Mesenteric fat pad (tissue), 1 donor: Measurements from ENCODE around the gene DNAAF1. TPM values are rescaled to one million over a fixed set of nuclear protein-coding genes. Genes with fewer than 3 reads are reported as not detected.
"Not testable (repeated sequence)": the region's sequence is repeated elsewhere in the genome, so short reads cannot be mapped to it uniquely, and the experiment has no call there.

ENCODE experiments used
- DNase-seq: peaks from one replicate; pipeline ENCODE4 v3.0.0-alpha.2; 2020; ENCODE audit warnings: low spot score
- total RNA-seq: library from RNA; stranded (reverse); fragmentation: NEBNext Ultra II Directional; extraction: Animal tissue kit (Norgen Biotek cat#: 25700); gene quantifications from one replicate; pipeline ENCODE4 v1.2.1, GENCODE V29; 2021
- donor health status: DM: yes; HTN: yes; CAD: no.

Gene DNAAF1
- total RNA-seq, 1 donor from 2014 or later = not detected

GRCh38 chr16:84182680-84183571 lies 37.8 kb downstream of the DNAAF1 start:
- no peak for DNase-seq

DNA sequence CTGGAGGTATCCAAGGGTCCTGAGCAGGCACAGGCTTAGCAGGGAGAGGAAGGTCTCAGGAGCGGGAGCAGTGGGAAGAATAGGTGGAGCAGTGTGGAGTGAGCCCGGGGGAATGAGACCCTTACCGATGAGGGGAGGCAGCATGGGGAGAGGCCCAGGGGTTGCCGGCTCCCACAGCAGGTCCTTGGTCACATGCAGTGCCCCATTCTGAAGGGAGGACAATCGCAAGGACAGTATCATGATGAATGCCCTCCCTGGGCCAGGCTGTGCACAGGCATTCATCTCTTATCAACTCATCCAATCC lies 38.4 kb downstream of the DNAAF1 start:
- DNase-seq = no peak

DNA sequence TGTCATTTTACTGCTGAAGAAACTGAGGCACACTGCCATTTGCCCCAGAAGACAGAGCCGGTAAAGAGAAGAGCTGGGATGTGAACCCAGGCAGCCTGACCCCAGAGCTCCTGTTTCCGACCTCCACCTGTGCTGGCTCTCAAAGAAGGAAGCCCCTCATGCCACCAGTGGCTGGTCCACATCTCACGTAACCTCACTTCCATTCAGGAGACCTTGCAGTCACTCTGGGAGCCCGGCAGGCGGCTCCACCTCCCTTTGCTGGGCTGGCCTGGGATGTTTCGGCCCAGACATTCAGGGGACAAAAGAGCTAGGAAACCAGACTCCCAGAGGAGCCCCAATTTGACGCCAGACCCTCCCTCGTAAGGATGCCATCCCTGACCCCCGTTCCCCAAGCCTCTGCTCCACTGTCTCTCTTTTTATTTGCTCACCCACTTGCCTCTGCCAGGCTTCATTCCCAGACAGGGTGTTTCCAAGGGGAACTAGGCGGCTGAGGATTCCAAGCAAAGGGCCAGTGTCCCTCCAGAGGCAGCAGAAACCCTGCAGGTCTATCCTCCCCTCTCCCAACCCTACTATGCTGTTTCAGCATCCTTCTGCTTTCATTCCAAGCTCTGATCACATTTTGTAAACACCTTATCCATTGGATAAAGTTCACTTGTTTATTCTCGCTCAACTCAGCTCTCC lies 38.9 kb downstream of the DNAAF1 start:
- DNase-seq = no peak

- no peak for DNase-seq
Measured at GRCh38 chr16:84184775-84185174, 39.7 kb downstream of the DNAAF1 start.

DNA sequence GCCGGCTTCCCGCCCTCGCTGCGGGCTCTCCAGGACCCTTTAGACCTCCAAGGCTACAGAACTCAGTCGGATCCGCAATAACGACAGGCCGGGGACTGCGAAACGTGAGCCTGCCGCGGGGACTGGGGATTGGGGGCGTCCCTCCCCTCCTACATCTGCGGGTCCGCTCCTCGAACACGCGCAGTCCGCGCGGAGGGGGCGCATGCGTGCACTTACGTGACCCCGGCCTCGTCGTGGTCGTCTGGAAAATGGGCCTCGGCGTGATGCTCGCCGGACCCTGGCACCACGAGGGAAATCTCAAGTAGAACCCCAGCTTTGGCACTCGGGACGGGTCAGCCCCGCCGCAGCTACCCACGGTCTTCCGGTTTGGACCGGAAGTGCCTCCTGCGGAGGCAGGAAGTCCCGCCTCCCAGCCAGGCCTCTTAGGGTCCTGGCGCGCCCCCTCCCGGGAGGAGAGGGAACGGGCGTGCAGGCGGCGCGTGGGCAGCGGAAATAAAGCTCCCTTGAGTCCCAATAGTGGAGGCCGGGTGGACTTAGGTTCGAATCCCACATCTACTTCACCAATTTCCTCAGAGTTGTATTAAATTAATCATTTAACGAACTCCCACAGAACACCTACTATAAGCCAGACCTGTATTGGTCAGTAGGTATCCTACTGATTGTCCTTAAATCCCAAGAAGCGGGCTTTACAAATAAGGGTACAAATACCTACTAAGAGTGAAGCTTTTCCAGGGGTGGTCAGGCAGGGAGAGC lies 41.8 kb downstream of the DNAAF1 start, which contains the start of gene TAF1C:
Gene TAF1C, minus strand, starts transcription at position 373 of the 753 bp plus-strand sequence. CDS start 2,069 bp downstream, outside the sequence.
- DNase-seq = peak; percentile 97

- DNase-seq = no peak
Measured at GRCh38 chr16:84190731-84191388, 45.8 kb downstream of the DNAAF1 start, which contains the start of gene ADAD2. TSS of gene ADAD2 (plus strand) at chr16:84191157. CDS start at chr16:84191231, 74 bp downstream.

DNA sequence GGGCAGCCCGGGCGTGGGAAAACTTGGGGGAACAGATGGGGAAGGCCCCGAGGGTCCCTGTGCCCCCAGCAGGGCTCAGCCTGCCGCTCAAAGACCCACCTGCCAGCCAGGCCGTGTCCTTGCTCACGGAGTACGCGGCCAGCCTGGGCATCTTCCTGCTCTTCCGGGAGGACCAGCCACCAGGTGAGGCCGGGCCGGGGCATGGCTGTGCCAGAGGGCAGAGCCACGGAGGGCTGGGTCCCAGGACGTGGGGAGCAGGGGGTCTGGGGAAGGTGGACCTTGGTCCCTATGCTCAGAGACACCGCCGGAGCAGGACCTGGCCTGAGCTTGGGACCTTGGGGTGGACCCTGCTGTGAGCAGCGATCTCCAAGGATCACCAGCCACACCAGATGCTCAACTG lies 46.4 kb downstream of the DNAAF1 start:
- DNase-seq = no peak

DNA sequence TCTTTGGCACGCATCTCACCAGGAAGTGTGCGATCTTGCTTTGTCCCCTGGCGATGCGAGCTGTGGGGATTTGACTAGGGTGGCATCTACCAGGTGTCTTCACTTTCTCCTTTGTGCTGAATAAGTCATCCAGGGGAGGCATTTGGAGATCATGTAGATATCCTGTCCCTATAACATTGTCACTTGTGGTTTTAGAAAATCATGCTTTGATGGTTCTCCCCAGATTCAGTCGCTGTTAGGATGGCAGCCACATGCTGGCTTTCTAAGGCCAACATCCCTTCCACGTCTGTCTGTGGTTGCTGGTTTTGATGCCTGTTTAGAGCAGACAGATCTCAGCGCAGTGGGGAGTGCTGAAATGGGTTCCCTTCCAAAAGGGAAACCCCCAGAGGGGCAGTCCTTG lies 48.4 kb downstream of the DNAAF1 start:
- no peak for DNase-seq

DNA sequence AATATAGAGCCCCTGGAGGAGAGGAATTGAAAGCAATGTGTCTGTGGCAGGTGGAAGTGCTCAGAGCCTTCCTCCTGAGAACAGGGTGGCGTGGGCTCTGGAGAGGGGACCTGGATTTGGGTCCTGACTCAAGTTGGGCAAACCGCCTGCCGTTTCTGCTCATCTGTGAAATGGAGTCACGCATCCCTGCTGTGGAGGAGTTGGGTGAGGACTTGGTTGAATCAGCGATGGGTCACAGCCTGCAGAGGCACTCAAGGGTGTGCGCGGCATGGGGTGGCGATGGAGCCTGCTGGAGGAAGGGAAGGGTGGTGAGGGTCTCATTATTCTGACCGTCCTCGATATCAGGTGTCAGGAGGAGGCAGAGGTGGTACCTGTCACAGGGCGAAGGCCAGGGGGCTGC lies 48.9 kb downstream of the DNAAF1 start:
- DNase-seq = no peak

GRCh38 chr16:84194470-84195200 lies 49.5 kb downstream of the DNAAF1 start:
- DNase-seq = no peak

DNA sequence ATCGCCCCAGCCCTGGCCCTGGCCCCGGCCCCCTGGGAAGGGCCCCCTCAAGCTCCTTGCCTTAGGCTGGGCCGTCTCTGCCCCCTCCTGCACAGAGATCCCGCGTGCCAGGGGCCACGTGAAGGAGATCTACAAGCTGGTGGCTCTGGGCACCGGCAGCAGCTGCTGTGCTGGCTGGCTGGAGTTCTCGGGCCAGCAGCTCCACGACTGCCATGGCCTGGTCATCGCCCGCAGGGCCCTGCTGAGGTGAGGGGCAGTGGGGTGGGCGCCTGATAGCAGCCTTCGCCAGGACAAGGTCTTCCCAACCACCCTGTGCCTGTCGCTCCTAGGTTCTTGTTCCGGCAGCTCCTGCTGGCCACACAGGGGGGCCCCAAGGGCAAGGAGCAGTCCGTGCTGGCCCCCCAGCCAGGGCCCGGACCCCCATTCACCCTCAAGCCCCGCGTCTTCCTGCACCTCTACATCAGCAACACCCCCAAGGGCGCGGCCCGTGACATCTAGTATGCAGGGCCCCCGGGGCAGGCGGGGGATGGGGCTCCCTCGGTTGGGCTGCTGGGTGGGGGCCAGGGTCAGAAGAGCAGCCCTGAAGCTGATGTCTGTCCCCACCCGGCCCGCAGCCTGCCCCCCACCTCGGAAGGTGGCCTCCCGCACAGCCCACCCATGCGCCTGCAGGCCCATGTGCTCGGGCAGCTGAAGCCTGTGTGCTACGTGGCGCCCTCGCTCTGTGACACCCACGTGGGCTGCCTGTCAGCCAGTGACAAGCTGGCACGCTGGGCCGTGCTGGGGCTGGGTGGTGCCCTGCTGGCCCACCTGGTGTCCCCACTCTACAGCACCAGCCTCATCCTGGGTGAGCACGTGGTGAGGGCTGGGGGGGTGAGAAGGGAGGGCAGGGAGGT lies 50.3 kb downstream of the DNAAF1 start:
- no peak for DNase-seq

DNA sequence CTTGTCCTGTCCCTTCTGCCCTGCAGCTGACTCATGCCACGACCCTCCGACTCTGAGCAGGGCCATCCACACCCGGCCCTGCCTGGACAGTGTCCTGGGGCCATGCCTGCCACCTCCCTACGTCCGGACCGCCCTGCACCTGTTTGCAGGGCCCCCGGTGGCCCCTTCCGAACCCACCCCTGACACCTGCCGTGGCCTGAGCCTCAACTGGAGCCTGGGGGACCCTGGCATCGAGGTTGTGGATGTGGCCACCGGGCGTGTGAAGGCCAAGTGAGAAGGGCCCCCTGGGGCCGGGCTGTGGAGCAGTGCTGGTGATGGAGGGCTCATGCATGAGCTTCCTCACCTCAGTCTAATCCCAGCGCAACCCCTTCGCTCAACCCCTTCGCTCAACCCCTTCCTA lies 51.0 kb downstream of the DNAAF1 start:
- no peak for DNase-seq

- DNase-seq = no peak
Measured at GRCh38 chr16:84196727-84197394, 51.8 kb downstream of the DNAAF1 start.

DNA sequence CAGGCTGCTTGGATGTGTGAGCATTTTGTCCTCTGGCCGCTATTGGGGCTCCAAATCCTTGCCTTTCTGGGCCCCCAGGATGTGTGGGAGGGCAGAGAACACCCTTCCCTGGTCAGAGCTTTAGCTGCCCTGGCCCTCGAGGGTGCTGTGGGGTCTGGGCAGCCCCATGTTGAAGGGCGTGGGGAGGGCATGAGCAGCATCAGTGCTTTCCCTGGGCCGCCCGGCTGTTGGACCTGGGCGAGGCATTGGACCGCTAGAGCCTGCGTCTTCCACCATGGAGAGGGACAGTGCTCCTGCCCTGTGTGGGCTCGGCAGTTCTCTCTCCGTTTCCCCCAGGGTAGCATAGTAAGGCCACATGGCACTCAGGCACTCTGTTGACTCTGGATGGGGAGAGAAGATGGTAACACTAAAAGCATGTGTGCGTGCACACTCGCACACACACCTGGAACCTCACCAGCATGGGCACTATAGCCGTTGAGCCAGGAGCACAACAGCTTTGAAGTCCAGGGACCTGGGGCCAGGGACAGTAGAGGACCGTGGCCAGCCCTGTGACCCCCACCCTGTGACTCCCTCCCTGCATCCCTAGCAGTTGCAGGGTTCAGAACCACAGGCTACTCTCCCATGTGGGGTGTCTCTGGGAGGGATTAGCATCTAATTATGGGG lies 52.5 kb downstream of the DNAAF1 start:
- DNase-seq = no peak

- no peak for DNase-seq
Measured at GRCh38 chr16:84198401-84198800, 53.3 kb downstream of the DNAAF1 start.

DNA sequence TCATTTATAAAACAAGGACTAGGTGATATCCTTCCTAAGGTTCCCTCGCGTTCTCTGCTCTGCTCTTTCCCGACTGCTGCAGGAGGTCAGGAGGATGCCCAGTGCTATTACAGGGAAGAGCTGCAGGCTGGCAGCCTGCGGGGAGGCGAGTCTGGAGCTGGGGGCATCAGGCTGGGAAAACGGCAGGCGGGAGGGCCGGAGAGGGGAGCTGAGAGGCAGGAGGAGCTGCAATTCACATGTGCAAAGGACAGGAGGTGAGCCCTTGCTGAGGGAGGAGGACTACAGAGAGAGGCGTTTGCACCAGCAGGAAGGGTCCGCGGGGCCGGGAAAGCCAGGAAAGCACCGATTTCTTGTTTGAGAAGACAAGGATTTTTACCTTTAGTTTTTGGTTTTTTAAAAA lies 54.0 kb downstream of the DNAAF1 start:
- no peak for DNase-seq

GRCh38 chr16:84199861-84200260 lies 54.8 kb downstream of the DNAAF1 start:
- no peak for DNase-seq

DNA sequence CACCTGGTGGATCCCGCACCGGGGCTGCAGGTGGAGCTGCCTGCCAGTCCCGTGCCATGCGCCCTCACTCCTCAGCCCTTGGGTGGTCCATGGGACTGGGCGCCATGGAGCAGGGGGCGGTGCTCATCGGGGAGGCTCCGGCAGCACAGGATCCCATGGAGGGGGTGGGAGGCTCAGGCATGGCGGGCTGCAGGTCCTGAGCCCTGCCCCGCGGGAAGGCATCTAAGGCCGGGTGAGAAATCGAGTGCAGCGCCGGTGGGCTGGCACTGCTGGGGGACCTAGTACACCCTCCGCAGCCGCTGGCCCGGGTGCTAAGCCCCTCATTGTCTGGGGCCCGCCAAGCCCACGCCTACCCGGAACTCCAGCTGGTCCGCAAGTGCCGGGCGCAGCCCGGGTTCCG lies 59.4 kb downstream of the DNAAF1 start:
- not testable (repeated sequence) for DNase-seq
